IMR-90 (cell line): ENCODE results near the gene USP36.

Experiments
- POLR2A ChIP-seq: IDR thresholded peaks from 2 replicates; pipeline ENCODE4 v1.6.1; 2012; ENCODE audit warnings: mild to moderate bottlenecking, low read depth, low read length
- TF ChIP-seq, protein P1 (sequence below): fragments of 150-350 bp; IDR thresholded peaks from 2 replicates; pipeline ENCODE4 v1.6.1; 2017; ENCODE audit warnings: mild to moderate bottlenecking, antibody characterized with exemption, low read length, low read depth

DNA sequence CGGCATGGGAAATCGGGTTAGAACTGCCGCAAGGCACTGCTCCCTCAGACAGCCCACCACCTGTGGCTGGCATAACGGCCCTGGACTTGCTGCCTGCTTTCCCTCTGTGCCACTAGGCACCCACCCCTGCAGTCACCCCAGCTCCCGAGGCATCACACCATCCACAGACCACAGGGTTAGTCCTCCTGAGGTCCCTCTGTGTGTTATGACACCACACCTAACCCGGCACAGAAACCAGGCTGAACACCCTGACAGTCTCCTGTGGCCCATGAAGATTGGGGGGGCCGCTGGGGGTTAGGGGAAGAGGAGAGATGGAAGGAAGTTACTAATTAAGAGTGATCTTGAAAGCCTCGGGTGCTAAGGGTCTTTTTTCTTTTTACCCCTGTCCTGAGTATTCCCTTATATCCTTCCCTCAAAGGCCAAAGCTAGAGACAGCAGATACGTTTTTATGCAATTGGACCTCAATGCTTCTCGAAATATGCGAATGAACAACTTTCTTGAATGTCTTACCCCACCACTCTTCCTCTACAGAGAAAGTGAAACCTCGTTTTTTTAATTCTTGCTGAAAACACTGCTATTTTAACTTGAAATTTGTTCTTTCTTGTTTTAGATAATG is 65.5 kb downstream of the USP36 start:
- TF ChIP-seq POLR2A: no peak
- TF ChIP-seq, protein P1, sequence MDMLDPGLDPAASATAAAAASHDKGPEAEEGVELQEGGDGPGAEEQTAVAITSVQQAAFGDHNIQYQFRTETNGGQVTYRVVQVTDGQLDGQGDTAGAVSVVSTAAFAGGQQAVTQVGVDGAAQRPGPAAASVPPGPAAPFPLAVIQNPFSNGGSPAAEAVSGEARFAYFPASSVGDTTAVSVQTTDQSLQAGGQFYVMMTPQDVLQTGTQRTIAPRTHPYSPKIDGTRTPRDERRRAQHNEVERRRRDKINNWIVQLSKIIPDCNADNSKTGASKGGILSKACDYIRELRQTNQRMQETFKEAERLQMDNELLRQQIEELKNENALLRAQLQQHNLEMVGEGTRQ: no peak
